GM21619 (cell line): ENCODE measurements around the gene KPTN.

Source experiments
- ATAC-seq: cut with Tn5 transposase; IDR thresholded peaks from one replicate; pipeline ENCODE4 v1.9.1; 2021; ENCODE audit not compliant: unreplicated experiment

Gene KPTN

DNA sequence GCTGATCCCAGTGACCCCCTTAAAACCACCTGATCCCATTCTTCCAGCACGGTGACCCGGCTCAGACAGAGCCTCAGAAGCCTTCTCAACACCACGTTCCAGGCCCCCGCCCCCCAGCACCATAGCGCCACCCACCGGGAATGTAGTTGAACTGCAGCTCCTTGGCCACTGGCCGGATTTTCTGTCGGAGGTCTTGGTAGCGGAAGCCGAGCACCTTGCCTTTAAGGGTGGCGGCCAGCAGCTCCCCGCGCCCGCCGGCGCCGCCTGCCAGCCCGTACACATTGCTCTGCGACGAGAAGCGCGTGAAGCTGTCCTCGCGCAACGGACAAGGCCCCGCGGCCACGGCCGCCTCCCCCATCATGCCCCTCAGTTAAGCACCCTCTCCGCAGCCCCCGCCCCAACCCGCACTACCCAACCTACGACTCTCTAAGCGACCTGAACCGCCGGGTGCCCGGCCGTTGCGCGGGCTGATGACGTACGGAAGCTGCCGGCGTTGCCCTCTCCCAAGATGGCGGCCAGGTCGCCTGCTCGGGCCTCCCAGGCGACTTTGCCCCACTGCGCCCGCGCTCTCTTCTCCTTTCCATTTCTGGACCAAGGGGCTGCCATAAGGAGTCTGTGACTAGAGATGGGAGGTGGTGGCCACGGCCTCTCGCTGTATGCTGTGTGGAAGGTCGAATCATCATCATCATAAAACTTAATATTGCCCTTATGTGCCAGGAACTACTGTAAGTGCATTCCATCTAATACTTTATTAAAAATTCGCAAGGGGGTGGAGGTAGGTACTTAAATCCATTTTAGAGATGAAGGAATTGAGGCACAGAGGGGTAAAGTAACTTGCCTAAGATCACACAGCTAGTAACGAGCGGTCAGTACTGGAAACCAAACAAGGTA is at the start of gene KPTN:
Gene KPTN (minus strand): TSS at position 420 of the 891 bp plus-strand sequence. CDS start 59 bp downstream, at position 361.
- peak; percentile 67 for ATAC-seq

DNA sequence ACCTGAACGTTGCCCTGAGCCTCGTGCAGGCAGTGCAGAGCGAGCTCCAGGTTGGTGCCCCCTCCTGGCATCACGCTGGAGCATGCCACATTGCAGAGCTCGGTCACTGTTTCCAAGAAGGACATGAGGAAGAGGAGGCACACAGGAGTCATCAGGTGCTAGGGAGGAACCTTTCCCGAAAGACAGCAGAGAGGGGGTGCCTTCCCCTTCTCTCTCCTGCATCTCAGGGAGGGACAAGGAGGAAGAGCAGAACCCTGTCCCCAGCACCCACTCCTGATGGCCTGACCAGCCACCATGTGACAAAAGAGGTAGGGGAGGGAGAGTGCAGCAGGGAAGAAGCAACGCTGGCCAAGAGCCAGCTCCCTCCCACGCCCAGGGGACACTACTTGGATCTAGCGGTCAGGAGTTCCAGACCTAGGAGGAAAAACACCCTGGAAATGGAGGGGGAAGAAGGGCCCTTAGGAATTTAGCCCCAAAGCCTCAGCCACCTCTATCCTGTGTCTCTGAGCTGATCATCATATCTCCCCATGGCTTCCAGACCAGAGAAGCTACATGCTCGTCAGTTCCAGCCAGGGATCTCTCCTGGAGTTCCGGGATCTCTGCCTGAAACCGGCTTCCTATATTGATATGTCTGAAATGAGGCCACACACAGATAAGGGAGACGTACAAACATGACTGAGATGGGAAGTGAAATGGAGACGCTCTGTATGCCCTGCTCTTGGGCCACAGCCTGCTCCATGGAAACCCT is 47.8 kb upstream of the KPTN start:
- ATAC-seq = no peak

DNA sequence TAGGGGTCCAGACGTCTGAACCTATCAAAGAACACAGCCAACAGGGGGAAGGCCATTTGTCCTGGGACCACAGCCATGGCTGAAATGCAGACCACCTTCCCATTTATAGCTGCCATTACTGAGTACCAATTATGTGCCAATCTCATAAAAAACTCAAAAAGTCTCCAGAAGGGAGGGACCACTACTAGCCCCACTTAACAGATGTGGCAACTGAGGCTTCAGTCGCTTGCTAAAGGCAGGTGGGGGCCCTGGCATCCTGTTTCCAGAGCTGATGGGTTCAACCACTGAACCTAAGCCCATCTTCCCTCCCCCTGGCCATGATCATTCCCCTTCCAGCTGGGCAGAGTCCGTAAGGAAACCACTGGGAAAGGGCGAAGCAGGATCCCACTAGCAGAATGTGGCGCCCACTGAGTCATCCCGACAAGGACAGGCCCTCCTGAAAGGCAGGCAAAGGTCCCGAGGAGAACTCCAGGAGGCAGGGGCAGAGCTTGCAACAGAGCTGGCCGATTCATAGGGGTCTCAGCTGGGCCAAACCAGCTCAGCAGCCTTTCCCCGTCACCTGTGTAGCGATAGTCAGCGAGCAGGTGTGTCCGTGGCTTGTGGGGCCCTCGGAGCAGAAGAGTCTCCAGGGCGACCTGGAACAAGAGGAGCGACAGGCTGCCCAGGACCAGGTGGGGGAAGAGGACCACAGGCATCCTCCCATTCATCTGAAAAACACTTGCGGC is 45.2 kb upstream of the KPTN start:
- ATAC-seq = no peak

DNA sequence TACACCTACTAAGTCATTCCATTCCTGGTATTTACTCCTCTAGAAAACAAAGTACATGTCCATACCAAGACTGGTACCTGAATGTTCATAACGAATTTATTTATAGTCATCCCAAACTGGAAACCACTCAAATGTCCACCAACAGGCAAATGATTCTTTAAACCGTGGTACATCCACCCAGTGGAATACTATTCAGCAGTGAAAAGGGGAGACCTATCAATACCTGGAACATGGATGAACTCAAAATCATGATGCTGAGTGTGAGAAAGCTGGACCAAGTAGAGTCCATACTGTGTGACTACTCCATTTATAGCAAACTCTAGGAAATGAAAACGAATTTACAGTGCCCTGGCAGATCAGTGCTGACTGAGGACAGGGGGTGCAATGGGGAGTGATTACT is 42.8 kb upstream of the KPTN start:
- no peak for ATAC-seq

DNA sequence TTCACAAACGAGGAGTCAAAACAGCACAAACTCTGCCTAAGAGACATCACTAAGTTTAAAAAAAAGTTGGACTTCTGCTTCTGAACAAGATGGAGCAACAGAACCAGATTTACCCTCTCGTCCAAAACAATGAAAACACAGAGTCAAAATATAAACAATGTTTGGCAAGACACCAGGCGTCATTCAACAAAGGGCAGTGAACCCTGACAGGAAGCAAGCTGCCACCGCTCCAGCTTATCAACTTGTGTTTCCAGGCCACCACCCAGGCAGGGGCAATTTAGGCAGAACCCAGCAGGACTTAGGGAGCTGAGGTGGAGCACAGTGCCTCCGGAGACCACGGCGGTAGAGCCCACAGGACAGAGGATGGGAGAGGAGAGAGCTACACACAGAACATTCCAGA is 39.5 kb upstream of the KPTN start:
- ATAC-seq = no peak

DNA sequence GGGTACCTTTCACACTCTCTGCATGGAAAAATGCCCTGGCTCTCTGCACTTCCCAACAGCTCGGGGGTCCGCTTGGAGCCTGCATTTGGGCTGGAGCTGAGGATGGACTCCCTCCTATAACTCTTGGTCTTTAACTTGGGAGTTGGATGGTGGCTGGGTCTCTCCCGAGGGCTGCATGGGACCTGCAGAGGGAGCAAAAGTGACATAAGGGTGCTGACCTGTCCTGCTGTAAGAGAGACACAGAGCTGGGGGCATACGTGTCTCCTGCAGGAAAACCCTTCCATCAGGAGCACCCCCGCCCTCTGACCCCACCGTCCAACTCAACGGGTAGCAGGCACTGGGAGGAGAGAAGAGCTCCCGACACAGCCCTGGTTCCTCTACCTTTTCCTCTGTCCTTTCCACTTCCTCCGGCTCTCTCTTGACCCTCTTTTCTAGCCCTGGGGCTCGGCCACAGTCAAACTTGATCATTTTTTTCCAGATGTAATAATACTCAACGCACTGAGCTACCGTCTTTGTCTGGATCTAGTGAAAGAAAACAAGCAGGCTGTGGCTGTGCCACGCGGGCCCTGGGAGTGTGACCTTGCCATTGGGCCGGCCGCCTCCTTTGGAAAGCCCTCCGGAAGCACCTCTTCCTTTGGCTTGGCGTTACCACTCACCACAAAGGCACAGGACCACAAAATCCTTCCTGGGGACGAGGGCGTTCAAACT is 37.6 kb upstream of the KPTN start:
- ATAC-seq = no peak

DNA sequence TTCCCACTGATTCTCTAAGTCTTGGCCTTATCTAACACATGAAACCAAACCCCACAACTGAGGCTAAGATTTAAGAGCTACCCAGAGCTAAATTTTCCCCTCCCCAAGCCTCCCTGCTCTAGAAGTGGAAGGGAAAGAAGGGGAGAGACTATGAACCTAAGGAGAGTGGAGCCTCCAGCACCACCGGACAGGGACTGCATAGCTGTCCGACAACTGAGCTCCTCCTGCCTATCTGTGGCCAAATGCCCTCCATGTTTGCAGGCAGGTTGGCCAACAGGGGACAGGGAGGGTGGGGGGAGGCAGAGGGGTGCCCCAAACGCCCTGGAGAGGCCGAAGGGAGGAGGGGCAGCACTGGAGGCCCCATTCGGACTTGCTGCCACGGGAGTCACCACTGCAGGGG is 36.8 kb upstream of the KPTN start:
- ATAC-seq = no peak

DNA sequence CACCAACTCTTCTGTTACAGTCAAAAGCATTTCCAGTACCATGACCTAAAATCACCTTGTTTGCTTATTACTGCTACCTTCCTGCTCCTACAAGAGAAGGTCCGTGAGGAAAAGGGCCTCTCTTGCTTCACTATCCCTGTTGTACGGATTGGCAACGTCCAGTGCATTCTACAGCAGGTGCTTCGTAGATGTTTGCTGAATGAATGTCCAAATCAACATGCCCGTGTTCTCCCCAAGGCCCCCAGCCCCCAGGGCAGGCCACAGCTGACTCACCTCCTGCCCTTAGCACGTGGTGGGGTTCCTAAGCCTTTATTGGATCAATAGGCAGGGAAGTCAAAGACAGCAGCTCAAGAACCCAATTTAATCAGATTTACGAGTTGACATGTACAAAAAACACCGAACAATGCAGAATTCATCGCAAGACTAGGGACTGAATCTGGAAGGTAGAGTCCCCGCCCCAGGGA is 36.4 kb upstream of the KPTN start:
- no peak for ATAC-seq

DNA sequence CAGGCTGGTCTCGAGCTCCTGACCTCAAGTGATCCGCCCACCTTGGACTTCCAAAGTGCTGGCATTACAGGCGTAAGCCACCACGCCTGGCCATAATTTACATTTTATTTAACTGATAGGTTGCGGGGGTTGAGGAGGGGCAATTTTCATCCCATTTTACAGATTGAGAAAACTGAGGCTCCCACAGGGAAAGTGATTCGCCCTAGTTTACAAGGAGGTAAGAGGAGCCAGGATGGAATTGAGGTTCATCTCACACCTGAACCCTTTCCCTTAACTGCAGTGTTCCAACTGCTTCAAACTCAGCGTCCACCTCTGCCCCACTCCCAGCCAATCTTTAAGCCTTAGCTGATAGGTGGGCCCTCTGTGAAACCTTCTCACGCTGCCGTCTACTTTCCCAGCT is 34.8 kb upstream of the KPTN start:
- no peak for ATAC-seq

DNA sequence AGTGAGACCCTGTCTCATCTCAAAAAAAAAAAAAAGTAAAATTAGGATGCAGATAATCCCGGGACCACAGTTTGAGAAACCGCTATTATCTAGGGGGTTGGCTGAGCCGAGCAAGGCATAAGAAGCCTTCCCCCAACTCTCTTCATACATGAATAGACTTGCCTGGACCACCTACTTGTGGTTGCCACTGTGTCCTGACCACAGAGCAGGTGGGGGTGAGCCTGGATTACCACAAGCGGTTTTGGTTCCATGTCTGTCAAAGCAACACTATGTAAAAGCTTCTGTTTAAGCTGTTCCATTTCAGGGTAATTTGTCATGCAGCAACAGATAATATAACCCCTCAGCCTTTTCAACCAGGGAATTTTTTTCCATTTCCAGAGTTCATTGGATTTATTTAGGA is 34.1 kb upstream of the KPTN start:
- ATAC-seq = no peak

DNA sequence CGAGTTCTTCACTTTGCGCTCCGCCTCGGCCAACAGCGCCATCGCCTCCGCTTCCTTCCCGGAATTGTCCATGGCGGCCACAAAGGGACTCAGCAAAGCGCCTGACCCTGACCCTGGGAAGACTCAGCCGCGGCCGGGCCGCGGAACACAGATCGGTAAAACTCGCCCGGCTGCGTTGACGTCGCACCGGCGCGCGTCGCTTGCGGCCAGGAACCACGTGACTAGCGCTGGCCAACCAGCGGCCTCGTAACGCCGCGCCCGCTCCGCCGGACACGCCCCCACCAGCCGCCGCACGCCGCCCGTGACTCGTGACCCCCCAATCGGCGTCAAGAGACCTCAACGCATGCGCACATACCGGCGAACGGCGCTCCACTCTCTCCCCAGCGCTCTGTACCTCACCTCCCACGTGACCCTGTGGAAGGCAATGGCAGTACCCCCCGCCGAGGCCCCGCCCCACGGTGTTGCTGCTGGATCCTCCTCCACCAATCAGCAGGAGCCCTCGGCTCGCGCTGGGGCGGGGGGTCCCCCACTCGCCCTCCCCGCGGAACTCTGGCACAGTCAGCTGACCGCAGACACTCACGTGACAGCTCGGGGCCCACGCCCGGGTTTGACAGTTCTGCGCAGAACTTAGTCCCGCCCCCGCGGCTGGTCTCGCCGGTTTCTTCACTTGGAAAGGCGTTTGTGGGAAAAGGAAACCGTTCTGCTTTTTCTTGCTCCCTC is 31.0 kb upstream of the KPTN start, which contains the start of gene NAPA:
Gene NAPA (minus strand): TSS at position 195 of the 720 bp plus-strand sequence. CDS start 123 bp downstream, at position 72.
- peak; percentile 82 for ATAC-seq

DNA sequence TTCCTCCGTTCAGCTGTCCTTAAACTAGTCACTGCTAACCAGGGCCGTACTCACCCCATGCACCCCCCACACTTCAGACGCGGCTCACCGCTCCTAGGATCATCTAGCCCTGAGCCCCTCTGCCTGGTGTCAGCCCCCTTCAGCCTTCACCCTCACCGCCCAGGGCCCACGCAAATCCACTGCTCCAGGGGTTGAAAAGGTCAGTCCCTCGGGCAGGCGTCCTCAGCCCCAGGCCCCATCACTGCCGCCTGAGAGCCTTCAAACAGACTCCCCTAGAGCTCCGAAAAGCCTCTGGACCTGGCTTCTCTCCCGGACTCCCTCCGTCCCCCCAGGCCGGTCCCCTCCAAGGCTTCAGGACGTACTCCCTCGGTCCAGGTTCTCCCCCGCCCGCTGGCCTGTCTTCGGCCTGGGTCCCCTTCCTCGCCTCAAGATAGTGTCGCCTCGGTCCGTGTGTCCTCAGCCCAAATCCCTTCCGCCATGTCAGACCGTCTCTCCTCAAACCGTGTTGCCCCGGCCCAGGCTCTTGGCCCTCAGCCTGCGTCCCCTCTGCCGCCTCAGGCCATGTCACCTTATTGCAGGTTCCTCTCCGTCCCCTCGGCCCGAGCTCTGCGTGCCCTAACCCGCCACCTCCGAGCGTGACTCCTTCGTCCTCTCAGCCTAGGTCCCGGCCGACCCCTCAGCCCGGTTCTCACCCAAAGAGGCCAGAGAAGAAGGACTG is 30.3 kb upstream of the KPTN start:
- peak; percentile 2 for ATAC-seq

DNA sequence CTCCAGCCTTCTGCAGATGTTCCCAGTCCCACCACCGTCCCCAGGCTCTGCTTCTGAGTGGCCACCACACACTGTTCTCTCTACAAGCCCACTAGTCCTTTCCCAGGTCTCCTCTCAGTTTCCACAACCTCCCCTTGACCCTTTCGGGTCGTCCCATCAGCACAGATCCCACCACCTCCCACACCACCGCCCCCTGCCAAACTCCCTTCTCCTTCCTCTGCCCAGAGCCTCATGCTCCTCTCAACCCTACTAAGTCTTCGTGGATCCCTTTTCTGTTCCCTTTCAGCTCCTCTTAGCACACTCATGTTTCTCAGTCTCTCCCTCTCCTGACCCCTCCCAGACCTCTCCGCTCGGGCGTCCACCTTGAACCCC is 28.9 kb upstream of the KPTN start:
- no peak for ATAC-seq

DNA sequence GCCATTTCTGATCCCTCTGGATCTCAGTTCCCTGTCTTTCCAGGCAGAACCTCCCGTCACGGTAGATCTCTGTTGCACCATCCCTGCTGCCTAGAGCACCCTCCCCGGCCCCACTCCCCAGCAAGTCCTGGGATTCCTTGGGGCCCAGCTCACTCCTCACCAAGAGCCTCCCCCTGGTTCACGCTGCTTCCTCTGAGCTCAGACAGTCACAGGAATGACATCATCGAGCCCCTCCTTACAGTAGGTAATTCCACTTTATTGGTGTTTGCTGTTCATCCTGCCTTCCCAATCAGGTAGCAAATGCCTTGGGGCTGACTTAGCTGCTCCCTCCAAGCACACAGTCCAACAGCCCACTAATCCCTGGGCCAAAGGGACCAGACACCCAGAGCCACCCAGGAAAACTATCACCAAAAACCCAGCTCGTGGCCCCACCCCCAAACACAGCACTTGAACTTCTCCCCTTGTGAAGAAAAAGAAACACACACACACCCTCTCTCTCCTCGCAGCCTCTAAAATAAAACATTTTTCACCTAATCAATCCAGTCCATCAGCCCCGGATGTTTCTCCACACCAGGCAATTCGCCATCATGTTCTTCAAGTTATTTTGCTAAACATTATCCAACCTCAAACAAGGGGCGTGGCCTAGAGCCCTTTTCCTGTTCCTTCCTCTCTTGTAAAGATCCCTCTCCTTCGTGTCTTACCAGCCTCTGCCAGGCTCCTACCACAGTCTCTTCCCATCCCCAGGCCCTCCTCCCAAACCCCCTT is 28.3 kb upstream of the KPTN start:
- no peak for ATAC-seq

DNA sequence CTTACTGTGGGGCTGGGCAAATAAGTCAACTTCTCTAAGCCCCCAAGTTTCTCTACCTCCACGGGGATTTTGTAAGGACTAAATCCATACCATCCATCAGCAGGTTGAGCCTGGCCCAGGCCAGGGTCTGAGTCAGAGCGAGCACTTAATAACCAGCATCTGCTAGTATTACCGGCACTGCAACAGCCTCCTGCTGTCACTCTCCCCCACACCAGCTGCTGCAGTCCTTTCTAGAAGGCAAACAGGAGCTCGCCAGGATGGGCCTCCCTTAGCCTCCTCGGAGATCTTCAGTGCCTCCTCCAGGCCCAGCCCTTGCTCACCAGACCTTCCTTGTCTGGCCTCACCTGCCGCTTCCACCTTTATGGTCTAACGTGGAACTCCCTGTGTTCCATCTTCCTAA is 27.7 kb upstream of the KPTN start:
- ATAC-seq = no peak

DNA sequence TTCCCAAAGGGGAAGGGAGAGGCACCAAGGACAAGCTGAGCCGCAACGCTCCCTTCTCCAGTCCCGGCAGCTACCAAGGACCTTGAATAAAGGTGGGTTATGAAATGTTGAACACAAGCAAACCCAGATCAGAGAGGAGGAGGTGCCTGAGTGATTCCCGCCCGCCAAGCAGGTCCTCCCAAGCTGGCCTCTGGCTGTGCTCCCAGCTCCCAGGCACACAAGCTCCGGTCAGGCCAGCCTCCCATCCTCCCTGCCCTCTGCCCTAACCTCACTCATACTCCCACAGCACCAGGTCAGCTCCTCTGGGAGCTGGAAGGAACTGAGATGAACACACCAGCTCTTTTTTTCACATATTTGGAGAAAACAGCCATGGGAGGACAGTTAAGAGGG is 27.1 kb upstream of the KPTN start:
- ATAC-seq = no peak

DNA sequence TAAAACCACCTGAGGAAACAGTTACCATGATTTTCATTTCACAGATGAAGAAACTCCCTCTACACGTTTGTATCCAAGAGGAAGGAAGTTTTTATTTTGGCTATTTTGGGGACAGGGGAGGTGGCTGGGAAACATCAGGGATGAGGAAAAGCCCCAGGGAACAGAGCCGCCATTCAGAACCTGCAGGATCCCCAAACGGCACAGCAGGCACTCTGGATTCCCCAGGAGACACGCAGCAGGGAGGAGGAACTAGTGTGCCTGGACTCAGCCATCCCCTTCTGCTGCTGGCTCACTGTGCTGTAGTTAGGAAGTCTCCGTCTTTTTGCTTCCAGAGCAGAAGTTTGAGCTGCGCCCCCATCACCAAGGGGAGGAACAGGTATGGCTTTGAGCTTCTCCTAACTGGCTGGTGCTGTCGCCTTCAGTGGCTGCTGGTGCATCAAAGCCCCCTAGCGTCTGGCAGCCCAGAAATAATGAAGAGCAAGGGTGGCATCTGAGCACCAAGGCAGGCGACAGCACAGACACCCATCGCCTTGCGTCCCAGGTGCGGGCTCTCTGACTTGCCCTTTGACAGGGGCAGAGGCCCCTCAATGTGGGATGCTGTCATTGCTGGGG is 26.6 kb upstream of the KPTN start:
- no peak for ATAC-seq

DNA sequence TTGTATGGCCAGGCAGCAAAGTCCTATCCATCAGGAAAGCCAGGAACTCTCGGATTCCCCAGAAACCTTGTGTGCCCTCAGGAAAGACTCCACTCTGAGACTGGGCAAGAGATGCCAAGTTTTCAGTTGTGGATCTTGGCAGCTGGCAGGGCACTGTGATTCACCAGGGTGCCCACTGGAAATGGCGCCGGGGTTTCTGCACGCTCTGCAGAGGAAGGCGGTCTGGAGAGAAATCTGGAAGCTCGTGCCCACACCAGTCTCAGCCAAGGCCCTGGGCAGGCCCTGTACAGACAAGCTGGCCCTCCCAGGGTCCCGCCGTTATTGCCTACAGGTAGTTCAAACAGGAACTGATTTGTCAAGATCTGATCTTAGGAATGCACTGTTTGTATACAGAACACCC is 26.0 kb upstream of the KPTN start:
- ATAC-seq = no peak
